Measurements from ENCODE around the gene IL16. TPM values are rescaled to one million over a fixed set of nuclear protein-coding genes. Genes with fewer than 3 reads are reported as not detected.
A peak's percentile ranks its signal among the peaks of the same experiment; 100 is the strongest.
"Not testable (repeated sequence)": the region's sequence is repeated elsewhere in the genome, so short reads cannot be mapped to it uniquely, and the experiment has no call there.

Gene IL16
- total and polyA plus RNA-seq, 4 donors: 4.3 to 6.6 (median 5.1) TPM

GRCh38 chr15:81197688-81198281 lies 1.1 kb downstream of the IL16 start:
- 78% methylated on average over 7 of the region's 7 CpGs for WGBS (ENCODE audit: insufficient coverage)
- Histone ChIP-seq H3K9me3 (ENCODE audit: control insufficient read depth, insufficient read depth, low read length) (no peaks in the 10 kb centered on the region), H3K27me3 (ENCODE audit: control insufficient read depth, insufficient read depth, low read length) (peaks cover 3% of the 10 kb centered on the region), H3K27ac (ENCODE audit: low read depth, low read length) (no peak overlapping the region), H3K4me3 (ENCODE audit: low read depth, low read length) (no peak overlapping the region), H3K36me3 (ENCODE audit: control insufficient read depth, insufficient read depth, low read length) (no peaks in the 10 kb centered on the region), H3K4me1 (ENCODE audit: control insufficient read depth, insufficient read depth, low read length) (peaks cover 15% of the 10 kb centered on the region)
- DNase-seq (ENCODE audit: low read depth in 4 of 6, low spot score in 6 of 6): no peak

GRCh38 chr15:81199031-81199779 lies 2.5 kb downstream of the IL16 start:
- Histone ChIP-seq H3K4me3 (ENCODE audit: low read depth, low read length) (no peak overlapping the region), H3K27me3 (ENCODE audit: control insufficient read depth, insufficient read depth, low read length) (peaks cover 3% of the 10 kb centered on the region), H3K27ac (ENCODE audit: low read depth, low read length) (no peak overlapping the region), H3K9me3 (ENCODE audit: control insufficient read depth, insufficient read depth, low read length) (no peaks in the 10 kb centered on the region), H3K36me3 (ENCODE audit: control insufficient read depth, insufficient read depth, low read length) (no peaks in the 10 kb centered on the region), H3K4me1 (ENCODE audit: control insufficient read depth, insufficient read depth, low read length) (peaks cover 15% of the 10 kb centered on the region)
- 92% methylated on average over 10 of the region's 11 CpGs for WGBS (ENCODE audit: insufficient coverage)
- no peak for DNase-seq (ENCODE audit: low read depth in 4 of 6, low spot score in 6 of 6)

GRCh38 chr15:81206018-81206417 lies 9.3 kb downstream of the IL16 start:
- no peaks in the 10 kb centered on the region for H3K27me3 ChIP-seq (ENCODE audit: control insufficient read depth, insufficient read depth, low read length)
- H3K4me3 ChIP-seq (ENCODE audit: low read depth, low read length): no peak overlapping the region
- no peaks in the 10 kb centered on the region for H3K9me3 ChIP-seq (ENCODE audit: control insufficient read depth, insufficient read depth, low read length)
- H3K36me3 ChIP-seq (ENCODE audit: control insufficient read depth, insufficient read depth, low read length): no peaks in the 10 kb centered on the region
- DNase-seq (ENCODE audit: low read depth in 4 of 6, low spot score in 6 of 6): no peak
- no peak overlapping the region for H3K27ac ChIP-seq (ENCODE audit: low read depth, low read length)
- no peaks in the 10 kb centered on the region for H3K4me1 ChIP-seq (ENCODE audit: control insufficient read depth, insufficient read depth, low read length)
- no CpG with 5 or more reads among the region's 3 CpGs for WGBS (ENCODE audit: insufficient coverage)

GRCh38 chr15:81207987-81208386 lies 11.3 kb downstream of the IL16 start:
- not testable (repeated sequence) for H3K36me3 ChIP-seq (ENCODE audit: control insufficient read depth, insufficient read depth, low read length); H3K4me1 ChIP-seq (ENCODE audit: control insufficient read depth, insufficient read depth, low read length); H3K27me3 ChIP-seq (ENCODE audit: control insufficient read depth, insufficient read depth, low read length); H3K9me3 ChIP-seq (ENCODE audit: control insufficient read depth, insufficient read depth, low read length); DNase-seq (ENCODE audit: low read depth in 4 of 6, low spot score in 6 of 6); H3K4me3 ChIP-seq (ENCODE audit: low read depth, low read length); H3K27ac ChIP-seq (ENCODE audit: low read depth, low read length)
- WGBS (ENCODE audit: insufficient coverage): 80% methylated on average over 1 of the region's 1 CpG

GRCh38 chr15:81209635-81210034 lies 13.0 kb downstream of the IL16 start:
- no peaks in the 10 kb centered on the region for H3K27me3 ChIP-seq (ENCODE audit: control insufficient read depth, insufficient read depth, low read length)
- no peak overlapping the region for H3K4me3 ChIP-seq (ENCODE audit: low read depth, low read length)
- no peak for DNase-seq (ENCODE audit: low read depth in 4 of 6, low spot score in 6 of 6)
- 68% methylated on average over 4 of the region's 5 CpGs for WGBS (ENCODE audit: insufficient coverage)
- H3K27ac ChIP-seq (ENCODE audit: low read depth, low read length): no peak overlapping the region
- H3K9me3 ChIP-seq (ENCODE audit: control insufficient read depth, insufficient read depth, low read length): peaks cover 2% of the 10 kb centered on the region
- no peaks in the 10 kb centered on the region for H3K4me1 ChIP-seq (ENCODE audit: control insufficient read depth, insufficient read depth, low read length)
- no peaks in the 10 kb centered on the region for H3K36me3 ChIP-seq (ENCODE audit: control insufficient read depth, insufficient read depth, low read length)

- H3K36me3 ChIP-seq (ENCODE audit: control insufficient read depth, insufficient read depth, low read length): no peaks in the 10 kb centered on the region
- no peaks in the 10 kb centered on the region for H3K27me3 ChIP-seq (ENCODE audit: control insufficient read depth, insufficient read depth, low read length)
- peaks cover 6% of the 10 kb centered on the region for H3K4me1 ChIP-seq (ENCODE audit: control insufficient read depth, insufficient read depth, low read length)
- H3K9me3 ChIP-seq (ENCODE audit: control insufficient read depth, insufficient read depth, low read length): peaks cover 2% of the 10 kb centered on the region
- H3K27ac ChIP-seq (ENCODE audit: low read depth, low read length): no peak overlapping the region
- H3K4me3 ChIP-seq (ENCODE audit: low read depth, low read length): no peak overlapping the region
- DNase-seq (ENCODE audit: low read depth in 4 of 6, low spot score in 6 of 6): no peak
- 100% methylated on average over 2 of the region's 4 CpGs for WGBS (ENCODE audit: insufficient coverage)
These were observed 14.7 kb downstream of the IL16 start for GRCh38 chr15:81211376-81211775.

- Histone ChIP-seq H3K27me3 (ENCODE audit: control insufficient read depth, insufficient read depth, low read length) (no peaks in the 10 kb centered on the region), H3K4me3 (ENCODE audit: low read depth, low read length) (no peak overlapping the region), H3K9me3 (ENCODE audit: control insufficient read depth, insufficient read depth, low read length) (peaks cover 2% of the 10 kb centered on the region), H3K27ac (ENCODE audit: low read depth, low read length) (no peak overlapping the region), H3K36me3 (ENCODE audit: control insufficient read depth, insufficient read depth, low read length) (no peaks in the 10 kb centered on the region), H3K4me1 (ENCODE audit: control insufficient read depth, insufficient read depth, low read length) (peaks cover 10% of the 10 kb centered on the region)
- no peak for DNase-seq (ENCODE audit: low read depth in 4 of 6, low spot score in 6 of 6)
These were observed 17.3 kb downstream of the IL16 start for GRCh38 chr15:81213982-81214381.

GRCh38 chr15:81215531-81215930 lies 18.9 kb downstream of the IL16 start:
- WGBS (ENCODE audit: insufficient coverage): 96% methylated on average over 2 of the region's 2 CpGs

GRCh38 chr15:81215983-81216382 lies 19.3 kb downstream of the IL16 start:
- 93% methylated on average over 2 of the region's 2 CpGs for WGBS (ENCODE audit: insufficient coverage)
- Histone ChIP-seq H3K27me3 (ENCODE audit: control insufficient read depth, insufficient read depth, low read length) (no peaks in the 10 kb centered on the region), H3K9me3 (ENCODE audit: control insufficient read depth, insufficient read depth, low read length) (peaks cover 2% of the 10 kb centered on the region), H3K4me3 (ENCODE audit: low read depth, low read length) (no peak overlapping the region), H3K27ac (ENCODE audit: low read depth, low read length) (no peak overlapping the region), H3K4me1 (ENCODE audit: control insufficient read depth, insufficient read depth, low read length) (peaks cover 10% of the 10 kb centered on the region), H3K36me3 (ENCODE audit: control insufficient read depth, insufficient read depth, low read length) (no peaks in the 10 kb centered on the region)
- DNase-seq (ENCODE audit: low read depth in 4 of 6, low spot score in 6 of 6): no peak

More at GRCh38 chr15:81215531-81215930, 18.9 kb downstream of the IL16 start:
- H3K9me3 ChIP-seq (ENCODE audit: control insufficient read depth, insufficient read depth, low read length): peaks cover 2% of the 10 kb centered on the region
- DNase-seq (ENCODE audit: low read depth in 4 of 6, low spot score in 6 of 6): no peak
- H3K4me3 ChIP-seq (ENCODE audit: low read depth, low read length): no peak overlapping the region
- H3K27me3 ChIP-seq (ENCODE audit: control insufficient read depth, insufficient read depth, low read length): no peaks in the 10 kb centered on the region
- peaks cover 10% of the 10 kb centered on the region for H3K4me1 ChIP-seq (ENCODE audit: control insufficient read depth, insufficient read depth, low read length)
- H3K27ac ChIP-seq (ENCODE audit: low read depth, low read length): no peak overlapping the region
- H3K36me3 ChIP-seq (ENCODE audit: control insufficient read depth, insufficient read depth, low read length): no peaks in the 10 kb centered on the region

GRCh38 chr15:81216422-81216821 lies 19.7 kb downstream of the IL16 start:
- DNase-seq (ENCODE audit: low read depth in 4 of 6, low spot score in 6 of 6): peak in 2 of 6 donors; percentile 24 to 69
- Histone ChIP-seq H3K9me3 (ENCODE audit: control insufficient read depth, insufficient read depth, low read length) (peaks cover 2% of the 10 kb centered on the region), H3K4me1 (ENCODE audit: control insufficient read depth, insufficient read depth, low read length) (peaks cover 13% of the 10 kb centered on the region), H3K27me3 (ENCODE audit: control insufficient read depth, insufficient read depth, low read length) (no peaks in the 10 kb centered on the region), H3K36me3 (ENCODE audit: control insufficient read depth, insufficient read depth, low read length) (no peaks in the 10 kb centered on the region), H3K4me3 (ENCODE audit: low read depth, low read length) (no peak overlapping the region), H3K27ac (ENCODE audit: low read depth, low read length) (no peak overlapping the region)
- 50% methylated on average over 3 of the region's 3 CpGs for WGBS (ENCODE audit: insufficient coverage)
